ENCODE measurements around the gene IP6K1. TPM values are rescaled to one million over a fixed set of nuclear protein-coding genes. Genes with fewer than 3 reads are reported as not detected.
A peak's percentile ranks its signal among the peaks of the same experiment; 100 is the strongest.

Gene IP6K1
- total and polyA plus RNA-seq, 4 donors, result 16.1 to 54.9 (median 32.5) TPM

GRCh38 chr3:49757197-49757596 is 29.1 kb downstream of the IP6K1 start:
- TF ChIP-seq CTCF (IDR thresholded peaks at IDR 0.05; ENCODE audit: control extremely low read depth, extremely low read depth), result no peak

GRCh38 chr3:49756036-49756435 is 30.3 kb downstream of the IP6K1 start:
- Histone ChIP-seq H3K36me3 (ENCODE audit: control insufficient read depth in 4 of 4, insufficient read depth in 4 of 4, low read length in 4 of 4) (no peaks in the 10 kb centered on the region), H3K4me1 (ENCODE audit: control insufficient read depth in 5 of 5, insufficient read depth in 5 of 5, low read length in 5 of 5) (peaks cover 0 to 6% (median 2%) of the 10 kb centered on the region in 5 donors), H3K9ac (ENCODE audit: insufficient read depth in 1 of 2, low read length in 2 of 2) (no peak overlapping the region), H3K9me3 (ENCODE audit: control insufficient read depth in 4 of 4, insufficient read depth in 3 of 4, low read length in 3 of 4) (no peaks in the 10 kb centered on the region), H3K27ac (ENCODE audit: low read depth in 1 of 2, low read length in 1 of 2) (no peak overlapping the region), H3K4me3 (no peak overlapping the region), H3K27me3 (ENCODE audit: control insufficient read depth in 3 of 3, insufficient read depth in 3 of 3, low read length in 2 of 3) (no peaks in the 10 kb centered on the region)
- DNase-seq (no peak), ATAC-seq (ENCODE audit: insufficient read depth, low FRiP score) (no peak)
- no peak for TF ChIP-seq CTCF (IDR thresholded peaks at IDR 0.05; ENCODE audit: control extremely low read depth, extremely low read depth)
- 46 to 88% methylated on average over 1 of the region's 1 CpG for WGBS, 2 donors

More at GRCh38 chr3:49757197-49757596, 29.1 kb downstream of the IP6K1 start:
- ATAC-seq (ENCODE audit: insufficient read depth, low FRiP score) (no peak), DNase-seq (no peak)
- Histone ChIP-seq H3K36me3 (ENCODE audit: control insufficient read depth in 4 of 4, insufficient read depth in 4 of 4, low read length in 4 of 4) (no peaks in the 10 kb centered on the region), H3K9me3 (ENCODE audit: control insufficient read depth in 4 of 4, insufficient read depth in 3 of 4, low read length in 3 of 4) (no peaks in the 10 kb centered on the region), H3K27me3 (ENCODE audit: control insufficient read depth in 3 of 3, insufficient read depth in 3 of 3, low read length in 2 of 3) (no peaks in the 10 kb centered on the region), H3K27ac (ENCODE audit: low read depth in 1 of 2, low read length in 1 of 2) (no peak overlapping the region), H3K4me1 (ENCODE audit: control insufficient read depth in 5 of 5, insufficient read depth in 5 of 5, low read length in 5 of 5) (peaks cover 0 to 6% (median 0%) of the 10 kb centered on the region in 5 donors), H3K4me3 (no peak overlapping the region), H3K9ac (ENCODE audit: insufficient read depth in 1 of 2, low read length in 2 of 2) (no peak overlapping the region)
- 75 to 82% methylated on average over 2 of the region's 2 CpGs for WGBS, 2 donors

- Histone ChIP-seq H3K4me1 (ENCODE audit: control insufficient read depth in 5 of 5, insufficient read depth in 5 of 5, low read length in 5 of 5) (peaks cover 0 to 7% (median 2%) of the 10 kb centered on the region in 5 donors), H3K36me3 (ENCODE audit: control insufficient read depth in 4 of 4, insufficient read depth in 4 of 4, low read length in 4 of 4) (peaks cover 0 to 4% (median 0%) of the 10 kb centered on the region in 4 donors), H3K27me3 (ENCODE audit: control insufficient read depth in 3 of 3, insufficient read depth in 3 of 3, low read length in 2 of 3) (no peaks in the 10 kb centered on the region), H3K4me3 (no peak overlapping the region), H3K27ac (ENCODE audit: low read depth in 1 of 2, low read length in 1 of 2) (no peak overlapping the region), H3K9me3 (ENCODE audit: control insufficient read depth in 4 of 4, insufficient read depth in 3 of 4, low read length in 3 of 4) (no peaks in the 10 kb centered on the region), H3K9ac (ENCODE audit: insufficient read depth in 1 of 2, low read length in 2 of 2) (no peak overlapping the region)
- TF ChIP-seq CTCF (IDR thresholded peaks at IDR 0.05; ENCODE audit: control extremely low read depth, extremely low read depth), result no peak
- ATAC-seq (ENCODE audit: insufficient read depth, low FRiP score) (no peak), DNase-seq (no peak)
- WGBS, 2 donors, result 96 to 97% methylated on average over 1 of the region's 1 CpG
These were observed 31.8 kb downstream of the IP6K1 start for GRCh38 chr3:49754536-49754935.

- Histone ChIP-seq H3K27ac (ENCODE audit: low read depth in 1 of 2, low read length in 1 of 2) (no peak overlapping the region), H3K4me3 (no peak overlapping the region), H3K36me3 (ENCODE audit: control insufficient read depth in 4 of 4, insufficient read depth in 4 of 4, low read length in 4 of 4) (peaks cover 0 to 13% (median 10%) of the 10 kb centered on the region in 4 donors), H3K27me3 (ENCODE audit: control insufficient read depth in 3 of 3, insufficient read depth in 3 of 3, low read length in 2 of 3) (no peaks in the 10 kb centered on the region), H3K9ac (ENCODE audit: insufficient read depth in 1 of 2, low read length in 2 of 2) (no peak overlapping the region), H3K9me3 (ENCODE audit: control insufficient read depth in 4 of 4, insufficient read depth in 3 of 4, low read length in 3 of 4) (no peaks in the 10 kb centered on the region), H3K4me1 (ENCODE audit: control insufficient read depth in 5 of 5, insufficient read depth in 5 of 5, low read length in 5 of 5) (peaks cover 0 to 8% (median 2%) of the 10 kb centered on the region in 5 donors)
- DNase-seq (peak in 2 of 3 donors; percentile 2 to 17), ATAC-seq (ENCODE audit: insufficient read depth, low FRiP score) (no peak)
- no peak for TF ChIP-seq CTCF (IDR thresholded peaks at IDR 0.05; ENCODE audit: control extremely low read depth, extremely low read depth)
- 72 to 75% methylated on average over 4 of the region's 4 CpGs for WGBS, 2 donors
These were observed 34.8 kb downstream of the IP6K1 start for GRCh38 chr3:49751501-49751900.
